Posterior vena cava (tissue), 2 donors: ENCODE data around the gene ATF4. TPM values are rescaled to one million over a fixed set of nuclear protein-coding genes. Genes with fewer than 3 reads are reported as not detected.

Source experiments
- DNase-seq: peaks from one replicate; pipeline ENCODE4 v3.0.0-alpha.2; 2020; ENCODE audit warnings: low spot score
- intact Hi-C, 2 donors: fragments of 100-400 bp; cut with DNase I; formaldehyde crosslinking; loops; one replicate each; pipeline versions ENCODE4 v1.14.1 to v1.14.2; 2022 to 2023
- total RNA-seq, 2 donors: library from RNA; stranded (reverse); fragmentation: NEBNext Ultra II Directional; extraction: Animal tissue kit (Norgen Biotek cat#: 25700); gene quantifications; one replicate each; pipeline ENCODE4 v1.2.1, GENCODE V29; 2021
- donor health status: DM: yes; HTN: yes; CAD: no.
- donor health status: DM: yes; HTN: yes; CAD: no.

Gene ATF4
- total RNA-seq, 2 donors from 2014 or later: 414 to 565 TPM

- intact Hi-C loops: loop anchor here (5.0 to 10.0 kb wide), 3 partner anchors 491 to 819 kb away; no protein-coding TSS in a partner anchor
- DNase-seq: no peak
Observed at GRCh38 chr22:39535831-39536449, 15.6 kb downstream of the ATF4 start.

DNA sequence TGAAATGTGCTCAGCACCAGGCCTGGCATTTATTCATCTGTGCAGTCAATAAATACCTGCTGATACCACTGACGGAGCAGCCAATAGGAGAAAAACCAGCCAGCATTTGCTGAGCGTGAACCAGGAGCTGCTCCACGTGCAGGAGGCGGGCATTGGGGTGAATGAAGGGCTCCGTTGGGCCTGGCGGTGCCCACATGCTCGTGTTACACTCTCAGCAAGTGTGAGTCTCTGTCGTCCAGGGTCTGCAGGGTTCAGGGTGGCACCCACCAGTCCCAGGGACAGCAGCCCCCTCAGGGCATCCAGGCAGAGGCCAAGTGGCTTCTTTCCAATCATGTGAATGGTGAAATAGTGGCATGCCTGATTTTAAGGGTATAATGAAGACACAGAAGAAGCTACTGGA lies 16.3 kb downstream of the ATF4 start:
- no peak for DNase-seq
- intact Hi-C loops: loop anchor here (5.0 to 10.0 kb wide), 3 partner anchors 491 to 818 kb away; no protein-coding TSS in a partner anchor

GRCh38 chr22:39537975-39538374 lies 17.6 kb downstream of the ATF4 start:
- DNase-seq: no peak
- intact Hi-C loops: loop anchor here (5.0 to 10.0 kb wide), 3 partner anchors 489 to 817 kb away; no protein-coding TSS in a partner anchor

- DNase-seq: no peak
Observed at GRCh38 chr22:39543095-39543494, 22.7 kb downstream of the ATF4 start.

GRCh38 chr22:39545386-39546365 lies 25.3 kb downstream of the ATF4 start:
- intact Hi-C loops: no loop called here
- no peak for DNase-seq

More at GRCh38 chr22:39543095-39543494, 22.7 kb downstream of the ATF4 start:
- intact Hi-C loops: no loop called here

DNA sequence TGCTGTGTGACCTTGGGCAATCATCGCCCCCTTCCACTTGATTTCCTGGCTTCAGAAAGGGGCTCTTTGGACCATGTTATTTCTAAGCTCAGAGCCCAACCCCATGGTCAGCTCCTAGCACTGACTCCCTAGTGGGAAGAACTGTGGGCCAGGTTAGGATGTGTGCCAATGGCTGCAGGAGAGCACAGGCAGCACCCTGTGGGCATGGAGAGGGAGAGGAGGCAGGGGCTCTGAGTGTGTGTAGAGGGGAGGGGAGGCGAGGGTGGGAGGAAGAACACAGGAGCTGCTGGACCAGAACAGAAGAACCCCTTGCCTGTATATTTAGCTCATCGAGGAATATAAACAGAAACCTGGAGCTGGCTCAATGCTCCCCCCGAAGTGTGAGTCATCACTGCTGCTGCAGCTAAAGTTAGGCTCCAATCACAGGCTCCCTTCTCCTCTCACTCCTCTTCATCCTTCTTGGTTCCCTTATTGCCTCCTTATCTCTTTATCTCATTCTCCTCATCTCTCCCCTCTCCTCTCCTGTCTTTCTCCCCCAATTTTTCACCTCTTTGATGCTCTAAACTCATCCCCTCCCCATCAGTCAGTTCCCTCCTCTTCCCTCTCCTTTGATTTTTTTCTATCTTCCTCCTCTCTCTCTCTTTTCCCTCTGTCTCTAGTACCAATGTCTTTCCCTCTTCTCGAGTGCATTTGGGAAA lies 26.7 kb downstream of the ATF4 start:
- intact Hi-C loops: no loop called here
- no peak for DNase-seq

DNA sequence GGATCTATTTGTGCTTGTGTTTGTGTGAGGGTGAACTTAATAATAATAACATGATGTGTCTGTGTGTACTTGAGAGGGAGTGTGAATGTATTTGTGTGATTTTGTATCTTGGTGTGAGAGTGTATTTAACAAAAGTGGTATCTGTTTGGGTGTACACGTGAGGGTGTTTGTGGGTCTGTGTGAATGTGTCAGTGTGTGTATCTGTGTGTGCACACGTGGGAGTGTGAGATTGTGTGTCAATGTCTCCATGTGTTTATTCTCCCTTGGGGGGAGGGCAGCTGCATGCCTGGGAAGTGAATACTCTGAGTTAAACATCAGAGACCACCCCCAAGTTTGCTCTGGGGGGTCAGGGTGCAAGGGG lies 27.2 kb downstream of the ATF4 start:
- intact Hi-C loops: no loop called here
- DNase-seq: no peak

GRCh38 chr22:39553429-39553828 lies 33.1 kb downstream of the ATF4 start:
- intact Hi-C loops: loop anchor here (5.0 to 10.0 kb wide), 3 partner anchors 454 to 791 kb away; partner anchors contain the start of gene ADSL (in 1 of the 2)
- no peak for DNase-seq

GRCh38 chr22:39554151-39554550 lies 33.8 kb downstream of the ATF4 start:
- no peak for DNase-seq
- intact Hi-C loops: loop anchor here (5.0 to 10.0 kb wide), 3 partner anchors 453 to 791 kb away; partner anchors contain the start of gene ADSL (in 1 of the 2)

DNA sequence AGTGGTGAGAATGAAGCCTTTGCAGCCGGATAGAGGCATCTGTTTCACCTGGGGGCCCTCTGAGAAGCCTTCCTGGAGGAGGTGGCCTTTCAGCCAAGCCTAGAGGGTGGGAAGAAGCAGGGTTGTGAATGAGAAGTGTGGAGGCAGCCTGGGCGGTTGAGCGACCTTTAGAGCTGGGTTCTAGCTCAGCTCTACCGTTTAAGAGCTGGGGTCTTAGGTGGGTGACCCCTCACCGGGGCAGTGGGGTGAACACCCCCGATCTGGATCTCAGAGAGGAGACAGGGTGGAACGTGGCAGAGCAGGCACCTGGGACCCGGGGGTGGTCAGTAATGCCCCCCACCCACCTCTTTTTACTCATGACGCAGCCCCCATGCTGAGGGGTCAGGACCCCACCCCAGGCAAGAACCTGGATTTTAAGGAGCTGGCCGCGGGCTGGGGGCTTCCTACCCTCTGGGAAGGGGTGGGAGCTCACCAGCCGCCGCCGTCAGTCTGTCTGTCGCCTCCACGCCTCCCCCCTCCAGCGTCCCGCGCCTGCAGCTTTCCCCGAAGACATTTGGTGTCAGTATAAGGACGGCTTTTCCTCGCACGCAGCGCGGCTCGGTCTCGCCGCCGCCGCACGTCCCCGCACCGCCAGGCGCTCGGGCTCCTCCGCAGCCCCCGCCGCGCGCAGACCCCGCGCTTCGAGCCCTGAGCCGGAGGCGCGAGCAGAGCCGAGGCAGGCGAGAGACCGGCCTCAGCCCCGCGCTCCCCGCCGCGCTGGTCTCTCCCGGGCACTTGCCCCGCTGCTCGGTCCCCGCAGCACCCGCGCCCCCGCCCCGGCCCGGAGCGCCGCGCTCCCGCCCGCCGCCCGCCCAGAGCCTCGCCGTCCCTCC lies 36.8 kb downstream of the ATF4 start:
- intact Hi-C loops: loop anchor here in 1 of 2 donors (10.0 kb wide), 1 partner anchor 788 kb away; the partner anchor contains the start of gene ADSL

DNA sequence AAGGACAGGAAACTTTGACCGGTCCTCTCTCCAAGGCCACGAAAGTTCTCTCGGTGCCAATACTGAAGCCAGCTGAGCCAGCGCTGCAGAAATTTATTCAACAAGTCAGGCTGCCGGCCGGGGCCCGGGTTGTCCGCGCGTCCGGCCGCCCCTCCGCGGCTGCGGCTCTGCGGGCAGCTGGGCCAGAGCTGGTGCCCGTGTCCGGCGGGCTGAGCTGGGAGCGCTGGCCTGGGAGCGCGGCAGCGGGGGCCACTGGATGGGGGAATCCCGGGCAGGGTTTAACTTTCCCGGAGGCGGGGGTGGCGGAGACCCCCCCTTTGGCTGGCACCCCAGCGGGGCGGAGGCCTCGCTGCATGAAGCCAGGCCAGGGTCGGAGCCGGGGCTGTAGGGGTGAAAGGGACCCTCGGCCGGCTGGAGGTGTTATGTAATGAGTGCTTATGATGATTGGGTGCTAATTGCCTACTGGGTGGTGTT lies 37.9 kb downstream of the ATF4 start:
- intact Hi-C loops: loop anchor here in 1 of 2 donors (10.0 kb wide), 1 partner anchor 787 kb away; the partner anchor contains the start of gene ADSL

More for the DNA sequence above, 36.8 kb downstream of the ATF4 start:
- DNase-seq: no peak

DNA sequence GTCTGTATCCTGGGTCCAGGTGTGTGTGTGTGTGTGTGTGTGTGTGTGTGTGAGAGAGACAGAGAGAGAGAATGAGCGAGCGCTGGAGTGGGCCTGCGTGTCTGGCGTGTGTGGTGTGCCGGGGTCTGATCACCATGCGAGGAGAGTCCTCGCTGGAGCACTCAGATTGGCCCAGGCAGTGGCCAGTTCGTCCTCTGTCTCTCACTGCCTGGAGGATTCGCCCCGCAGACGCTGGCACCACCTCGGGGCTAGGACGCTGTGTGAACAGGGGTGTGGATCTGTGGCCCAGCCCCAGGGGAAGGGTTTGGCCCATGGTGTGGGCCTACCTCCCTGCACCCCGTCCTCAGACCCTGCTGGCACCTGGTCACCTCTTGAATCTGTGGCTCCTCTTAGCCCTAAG lies 38.6 kb downstream of the ATF4 start:
- intact Hi-C loops: loop anchor here in 1 of 2 donors (10.0 kb wide), 1 partner anchor 786 kb away; the partner anchor contains the start of gene ADSL
- no peak for DNase-seq

More for the DNA sequence above, 37.9 kb downstream of the ATF4 start:
- DNase-seq: no peak

GRCh38 chr22:39559456-39560105 lies 39.2 kb downstream of the ATF4 start:
- intact Hi-C loops: loop anchor here in 1 of 2 donors (10.0 kb wide), 1 partner anchor 785 kb away; the partner anchor contains the start of gene ADSL
- no peak for DNase-seq

- intact Hi-C loops: no loop called here
- DNase-seq: no peak
Observed at GRCh38 chr22:39560127-39560526, 39.8 kb downstream of the ATF4 start.

- DNase-seq: no peak
- intact Hi-C loops: no loop called here
Observed at GRCh38 chr22:39562839-39563489, 42.6 kb downstream of the ATF4 start.

GRCh38 chr22:39563571-39564428 lies 43.4 kb downstream of the ATF4 start:
- intact Hi-C loops: no loop called here

More at GRCh38 chr22:39563571-39564428, 43.4 kb downstream of the ATF4 start:
- no peak for DNase-seq
